ENCODE data around the gene NF1.

DNA sequence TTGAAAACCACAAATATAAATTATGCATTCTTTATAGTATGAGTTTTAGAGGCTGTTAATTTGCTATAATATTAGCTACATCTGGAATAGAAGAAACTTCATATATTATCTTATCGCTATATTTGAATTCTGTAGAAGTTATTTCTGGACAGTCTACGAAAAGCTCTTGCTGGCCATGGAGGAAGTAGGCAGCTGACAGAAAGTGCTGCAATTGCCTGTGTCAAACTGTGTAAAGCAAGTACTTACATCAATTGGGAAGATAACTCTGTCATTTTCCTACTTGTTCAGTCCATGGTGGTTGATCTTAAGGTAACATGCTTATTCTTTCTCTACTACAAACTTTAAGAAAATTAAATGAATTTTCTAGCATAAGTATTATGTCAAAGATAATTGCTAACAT is 105.5 kb downstream of the NF1 start:
- TF ChIP-seq, protein P1, sequence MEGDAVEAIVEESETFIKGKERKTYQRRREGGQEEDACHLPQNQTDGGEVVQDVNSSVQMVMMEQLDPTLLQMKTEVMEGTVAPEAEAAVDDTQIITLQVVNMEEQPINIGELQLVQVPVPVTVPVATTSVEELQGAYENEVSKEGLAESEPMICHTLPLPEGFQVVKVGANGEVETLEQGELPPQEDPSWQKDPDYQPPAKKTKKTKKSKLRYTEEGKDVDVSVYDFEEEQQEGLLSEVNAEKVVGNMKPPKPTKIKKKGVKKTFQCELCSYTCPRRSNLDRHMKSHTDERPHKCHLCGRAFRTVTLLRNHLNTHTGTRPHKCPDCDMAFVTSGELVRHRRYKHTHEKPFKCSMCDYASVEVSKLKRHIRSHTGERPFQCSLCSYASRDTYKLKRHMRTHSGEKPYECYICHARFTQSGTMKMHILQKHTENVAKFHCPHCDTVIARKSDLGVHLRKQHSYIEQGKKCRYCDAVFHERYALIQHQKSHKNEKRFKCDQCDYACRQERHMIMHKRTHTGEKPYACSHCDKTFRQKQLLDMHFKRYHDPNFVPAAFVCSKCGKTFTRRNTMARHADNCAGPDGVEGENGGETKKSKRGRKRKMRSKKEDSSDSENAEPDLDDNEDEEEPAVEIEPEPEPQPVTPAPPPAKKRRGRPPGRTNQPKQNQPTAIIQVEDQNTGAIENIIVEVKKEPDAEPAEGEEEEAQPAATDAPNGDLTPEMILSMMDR (IDR thresholded peaks at IDR 0.05): no peak
- no peak for TF ChIP-seq EP300 (IDR thresholded peaks at IDR 0.05)
- no peak for TF ChIP-seq POLR2A (IDR thresholded peaks at IDR 0.05)

Measured in tibial nerve (tissue), 4 donors.